Heart right ventricle (tissue), 16 donors: ENCODE results near the gene ST8SIA2. TPM values are rescaled to one million over a fixed set of nuclear protein-coding genes. Genes with fewer than 3 reads are reported as not detected.

Experiments
- ATAC-seq, 8 donors: fragments of 200-7000 bp; cut with Tn5 transposase; one replicate each; pipeline ENCODE4 v1.9.1; 2020; ENCODE audit warnings: mild to moderate bottlenecking in 8 of 8, moderate library complexity in 8 of 8, moderate number of reproducible peaks in 1 of 8
- DNase-seq, 2 donors: peaks; one replicate each; pipeline ENCODE4 v3.0.0-alpha.2; 2020
- H3K27ac ChIP-seq, 10 donors: fragments of 200-600 bp; sonication (generic) in 2 of 10; one replicate each; pipeline versions ENCODE4 v1.5.0 to v1.8.0; 2020 to 2022; ENCODE audit warnings: mild to moderate bottlenecking in 3 of 10
- H3K27me3 ChIP-seq, 7 donors: fragments of 200-600 bp; one replicate each; pipeline ENCODE4 v1.8.0; 2021 to 2022; ENCODE audit warnings: mild to moderate bottlenecking in 2 of 7
- H3K36me3 ChIP-seq, 9 donors: fragments of 200-600 bp; sonication (generic) in 1 of 9; one replicate each; pipeline versions ENCODE4 v1.5.0 to v1.8.0; 2020 to 2022; ENCODE audit warnings: mild to moderate bottlenecking in 2 of 9
- H3K4me1 ChIP-seq, 9 donors: fragments of 200-600 bp; sonication (generic) in 1 of 9; one replicate each; pipeline versions ENCODE4 v1.5.0 to v1.8.0; 2020 to 2022; ENCODE audit warnings: mild to moderate bottlenecking in 4 of 9
- H3K4me3 ChIP-seq, 10 donors: fragments of 200-600 bp; sonication (generic) in 2 of 10; one replicate each; pipeline versions ENCODE4 v1.5.0 to v1.8.0; 2020 to 2022; ENCODE audit warnings: mild to moderate bottlenecking in 7 of 10, moderate library complexity in 2 of 10
- H3K9me3 ChIP-seq, 11 donors: fragments of 200-600 bp in 10 of 11; sonication (generic) in 2 of 11; one replicate each; pipeline versions ENCODE4 v1.5.0 to v1.8.0; 2013 to 2022; ENCODE audit warnings: mild to moderate bottlenecking in 2 of 11, control low read depth in 1 of 11, moderate library complexity in 1 of 11
- WGBS, 2 donors: extraction: QIAGEN DNeasy Blood & Tissue Kit; methylation state at CpG; one replicate each; pipeline ENCODE4 v1.1.7; 2013; ENCODE audit warnings: inconsistent platforms in 1 of 2; 5-methylcytosine and 5-hydroxymethylcytosine counted together
- intact Hi-C, 10 donors: fragments of 100-400 bp; cut with DNase I; formaldehyde crosslinking; loops; one replicate each; pipeline versions ENCODE4 v1.11.1 to v1.14.2; 2022
- polyA plus RNA-seq, 2 donors: library from polyadenylated mRNA; stranded (reverse); fragments of 200-250 nt; gene quantifications; one replicate each; pipeline ENCODE4 v1.2.3, GENCODE V29; 2013
- total RNA-seq, 10 donors: library from RNA; stranded (reverse); fragmentation: NEBNext Ultra II Directional in 3 of 10; extraction: Animal tissue kit (Norgen Biotek cat#: 25700) in 3 of 10; gene quantifications; one replicate each; pipeline versions ENCODE4 v1.2.1 to v1.2.4, GENCODE V29; 2021 to 2023
- TF ChIP-seq, protein P1 (sequence below), 9 donors: fragments of 200-600 bp; sonication (generic) in 2 of 9; IDR thresholded peaks; one replicate each; pipeline versions ENCODE4 v1.5.0 to v1.8.0; 2021 to 2022; ENCODE audit warnings: antibody characterized with exemption in 9 of 9, mild to moderate bottlenecking in 5 of 9, moderate library complexity in 1 of 9
- donor health status: Arrhythmogenic right ventricular cardiomyopathy.
- donor health status: ischemic (EF 13 %, LVEDD 7.1; RV severe dilation, severe dysfunction).
- donor health status: healthy with polysubstance abuse.
- donor health status: DM: no; HTN: yes; CAD: no.
- donor health status: DM: no; HTN: no; CAD: no.
- donor health status: ischemic (EF 25% LVEDD 6.9; RV normal size, moderate dysfunction).
- donor health status: ischemic (EF 25% LVEDD 5.7; RV mildly dilated, moderate dysfunction).
- donor health status: healthy.
- donor health status: DM: yes; HTN: yes; CAD: no.
- donor health status: Ischemic cardiomyopathy.
- donor health status: ischemic (EF 35%, LVEDD 5.7; RV mildly dilated, moderate dysfunction).
- donor health status: nonischemic (EF 11% LVEDD 7.7; RV severe dilation, severe dysfunction).
- donor health status: DM: yes; HTN: yes; CAD: no.
- donor health status: PGD.
- donor health status: ischemic (EF 29% LVEDD 5.4; RV normal size, mild dysfunction).
- donor health status: nonischemic (EF 23%, LVEDD 6.1; RV moderate dilation, normal function).

The ST8SIA2 gene
- total and polyA plus RNA-seq, 12 donors, result 0.23 to 12.2 (median 3.2) TPM

DNA sequence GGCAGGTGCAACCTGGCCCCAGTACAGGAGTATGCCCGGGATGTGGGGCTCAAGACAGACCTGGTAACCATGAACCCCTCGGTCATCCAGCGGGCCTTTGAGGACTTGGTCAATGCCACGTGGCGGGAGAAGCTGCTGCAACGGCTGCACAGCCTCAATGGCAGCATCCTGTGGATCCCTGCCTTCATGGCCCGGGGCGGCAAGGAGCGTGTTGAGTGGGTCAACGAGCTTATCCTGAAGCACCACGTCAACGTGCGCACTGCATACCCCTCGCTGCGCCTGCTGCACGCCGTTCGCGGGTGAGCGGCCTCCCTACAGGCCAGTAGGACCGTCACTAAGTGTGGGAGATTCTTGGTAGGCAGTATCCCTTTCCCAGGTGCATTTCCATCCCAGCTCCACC lies 51.0 kb downstream of the ST8SIA2 start:
- WGBS, 2 donors, result 95% methylated on average over 21 of the region's 21 CpGs
- no peak for ATAC-seq
- intact Hi-C loops, result no loop called here

DNA sequence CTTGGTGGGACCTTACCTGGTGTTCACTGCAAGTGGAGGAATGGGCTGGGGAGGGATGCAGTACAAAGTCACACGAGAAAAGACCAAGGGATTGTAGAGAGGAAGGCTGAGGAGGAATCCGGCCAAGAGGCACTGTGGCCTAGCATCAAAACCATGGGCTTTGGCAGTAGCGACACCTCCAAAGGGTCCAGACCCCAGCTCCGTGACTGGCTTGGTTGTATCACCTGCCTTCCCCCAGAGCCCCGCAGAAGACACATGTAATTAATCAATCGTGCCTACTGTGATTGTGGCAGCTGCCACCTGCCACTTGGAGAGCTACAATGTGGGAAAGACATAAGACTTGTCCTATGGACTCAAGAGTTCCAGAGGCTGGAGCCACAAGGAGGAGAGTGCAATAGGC lies 54.7 kb downstream of the ST8SIA2 start:
- DNase-seq, result no peak
- no peaks in the 10 kb centered on the region for H3K36me3 ChIP-seq
- TF ChIP-seq, protein P1, sequence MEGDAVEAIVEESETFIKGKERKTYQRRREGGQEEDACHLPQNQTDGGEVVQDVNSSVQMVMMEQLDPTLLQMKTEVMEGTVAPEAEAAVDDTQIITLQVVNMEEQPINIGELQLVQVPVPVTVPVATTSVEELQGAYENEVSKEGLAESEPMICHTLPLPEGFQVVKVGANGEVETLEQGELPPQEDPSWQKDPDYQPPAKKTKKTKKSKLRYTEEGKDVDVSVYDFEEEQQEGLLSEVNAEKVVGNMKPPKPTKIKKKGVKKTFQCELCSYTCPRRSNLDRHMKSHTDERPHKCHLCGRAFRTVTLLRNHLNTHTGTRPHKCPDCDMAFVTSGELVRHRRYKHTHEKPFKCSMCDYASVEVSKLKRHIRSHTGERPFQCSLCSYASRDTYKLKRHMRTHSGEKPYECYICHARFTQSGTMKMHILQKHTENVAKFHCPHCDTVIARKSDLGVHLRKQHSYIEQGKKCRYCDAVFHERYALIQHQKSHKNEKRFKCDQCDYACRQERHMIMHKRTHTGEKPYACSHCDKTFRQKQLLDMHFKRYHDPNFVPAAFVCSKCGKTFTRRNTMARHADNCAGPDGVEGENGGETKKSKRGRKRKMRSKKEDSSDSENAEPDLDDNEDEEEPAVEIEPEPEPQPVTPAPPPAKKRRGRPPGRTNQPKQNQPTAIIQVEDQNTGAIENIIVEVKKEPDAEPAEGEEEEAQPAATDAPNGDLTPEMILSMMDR (IDR thresholded peaks at IDR 0.05), result no peak
- H3K27me3 ChIP-seq, result peaks cover 0 to 7% (median 0%) of the 10 kb centered on the region in 7 donors
- H3K4me3 ChIP-seq, result no peak overlapping the region
- H3K9me3 ChIP-seq, result no peaks in the 10 kb centered on the region
- no peaks in the 10 kb centered on the region for H3K4me1 ChIP-seq
- ATAC-seq, result no peak
- no peak overlapping the region for H3K27ac ChIP-seq
- 86 to 94% methylated on average over 6 of the region's 6 CpGs for WGBS, 2 donors
- intact Hi-C loops, result no loop called here

More for the DNA sequence above, 51.0 kb downstream of the ST8SIA2 start:
- TF ChIP-seq, protein P1 (IDR thresholded peaks at IDR 0.05), result no peak
- H3K4me3 ChIP-seq, result no peak overlapping the region
- no peaks in the 10 kb centered on the region for H3K27me3 ChIP-seq
- no peak overlapping the region for H3K27ac ChIP-seq
- no peaks in the 10 kb centered on the region for H3K9me3 ChIP-seq
- no peak for DNase-seq
- H3K36me3 ChIP-seq, result no peaks in the 10 kb centered on the region
- H3K4me1 ChIP-seq, result no peaks in the 10 kb centered on the region

DNA sequence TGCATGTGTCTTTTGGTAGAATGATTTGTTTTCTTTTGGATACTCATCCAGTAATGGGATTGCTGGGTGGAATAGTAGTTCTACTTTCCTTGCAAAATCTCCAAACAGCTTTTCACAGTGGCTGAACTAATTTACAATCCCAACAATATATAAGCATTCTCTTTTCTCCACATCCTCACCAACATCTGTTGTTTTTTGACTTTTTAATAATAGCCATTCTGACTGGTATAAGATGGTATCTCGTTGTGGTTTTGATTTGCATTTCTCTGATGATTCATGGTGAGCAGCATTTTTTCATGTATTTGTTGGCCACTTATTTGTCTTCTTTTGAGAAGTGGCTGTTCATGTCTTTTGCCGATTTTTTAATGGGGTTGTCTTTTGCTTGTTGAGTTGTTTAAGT lies 55.8 kb downstream of the ST8SIA2 start:
- 81 to 84% methylated on average over 2 of the region's 2 CpGs for WGBS, 2 donors
- no peak for DNase-seq
- TF ChIP-seq, protein P1 (IDR thresholded peaks at IDR 0.05), result no peak
- Histone ChIP-seq H3K4me3 (no peak overlapping the region), H3K27ac (no peak overlapping the region), H3K27me3 (peaks cover 0 to 11% (median 0%) of the 10 kb centered on the region in 7 donors), H3K4me1 (no peaks in the 10 kb centered on the region), H3K36me3 (no peaks in the 10 kb centered on the region), H3K9me3 (no peaks in the 10 kb centered on the region)
- intact Hi-C loops, result no loop called here
- ATAC-seq, result no peak

DNA sequence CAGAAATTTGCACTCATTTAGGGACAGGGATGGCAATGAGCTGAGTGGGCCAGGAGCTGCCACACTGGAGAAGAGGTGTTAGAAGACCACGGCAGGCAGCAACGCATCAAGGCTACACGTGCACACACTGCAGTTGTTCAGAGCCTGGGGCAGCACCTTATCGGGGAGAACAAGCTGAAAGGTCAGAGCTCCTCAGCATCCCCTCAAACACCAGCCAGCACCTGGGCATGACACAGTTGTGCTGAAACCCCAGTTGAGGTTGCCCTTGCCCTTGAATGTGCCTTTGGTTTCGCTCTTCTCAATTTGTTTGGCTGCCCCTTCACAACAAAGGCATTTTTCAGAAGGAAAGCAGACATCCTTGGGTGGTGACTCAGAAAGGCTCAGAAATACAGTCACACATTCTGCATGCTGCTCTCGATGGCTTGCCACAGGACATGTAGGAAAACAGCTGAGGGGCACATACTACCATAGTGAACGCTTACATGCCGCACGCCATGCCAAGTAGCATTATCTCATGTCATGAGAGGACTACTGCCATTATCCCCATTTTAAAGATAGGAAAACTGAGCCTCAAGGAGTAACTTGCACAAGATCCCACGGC lies 57.6 kb downstream of the ST8SIA2 start:
- no peak for ATAC-seq
- H3K9me3 ChIP-seq, result no peaks in the 10 kb centered on the region
- intact Hi-C loops, result loop anchor here in 1 of 10 donors (10.0 kb wide), 1 partner anchor 57 kb away; the partner anchor contains the start of gene ST8SIA2
- no peak overlapping the region for H3K27ac ChIP-seq
- no peak overlapping the region for H3K4me3 ChIP-seq
- TF ChIP-seq, protein P1 (IDR thresholded peaks at IDR 0.05), result no peak
- WGBS, 2 donors, result 91 to 93% methylated on average over 10 of the region's 10 CpGs
- no peak for DNase-seq
- no peaks in the 10 kb centered on the region for H3K36me3 ChIP-seq
- H3K27me3 ChIP-seq, result peaks cover 0 to 11% (median 0%) of the 10 kb centered on the region in 7 donors
- H3K4me1 ChIP-seq, result no peaks in the 10 kb centered on the region
